A549 treated with GW870086 at 1 μM for 4 hours (cell line): ENCODE data around the gene NTNG2. TPM values are rescaled to one million over a fixed set of nuclear protein-coding genes. Genes with fewer than 3 reads are reported as not detected.

Experiments
- total RNA-seq: library from RNA; stranded (reverse); fragments of 200-300 nt; extraction: Qiagen RNA extraction; gene quantifications from 5 replicates; pipeline ENCODE4 v1.2.3, GENCODE V29; 2022; ENCODE audit warnings: low read depth

The NTNG2 gene, protein sequence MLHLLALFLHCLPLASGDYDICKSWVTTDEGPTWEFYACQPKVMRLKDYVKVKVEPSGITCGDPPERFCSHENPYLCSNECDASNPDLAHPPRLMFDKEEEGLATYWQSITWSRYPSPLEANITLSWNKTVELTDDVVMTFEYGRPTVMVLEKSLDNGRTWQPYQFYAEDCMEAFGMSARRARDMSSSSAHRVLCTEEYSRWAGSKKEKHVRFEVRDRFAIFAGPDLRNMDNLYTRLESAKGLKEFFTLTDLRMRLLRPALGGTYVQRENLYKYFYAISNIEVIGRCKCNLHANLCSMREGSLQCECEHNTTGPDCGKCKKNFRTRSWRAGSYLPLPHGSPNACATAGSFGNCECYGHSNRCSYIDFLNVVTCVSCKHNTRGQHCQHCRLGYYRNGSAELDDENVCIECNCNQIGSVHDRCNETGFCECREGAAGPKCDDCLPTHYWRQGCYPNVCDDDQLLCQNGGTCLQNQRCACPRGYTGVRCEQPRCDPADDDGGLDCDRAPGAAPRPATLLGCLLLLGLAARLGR
- 0.93 to 2.6 TPM (median 1.5 TPM) in 5 replicates for total RNA-seq

DNA sequence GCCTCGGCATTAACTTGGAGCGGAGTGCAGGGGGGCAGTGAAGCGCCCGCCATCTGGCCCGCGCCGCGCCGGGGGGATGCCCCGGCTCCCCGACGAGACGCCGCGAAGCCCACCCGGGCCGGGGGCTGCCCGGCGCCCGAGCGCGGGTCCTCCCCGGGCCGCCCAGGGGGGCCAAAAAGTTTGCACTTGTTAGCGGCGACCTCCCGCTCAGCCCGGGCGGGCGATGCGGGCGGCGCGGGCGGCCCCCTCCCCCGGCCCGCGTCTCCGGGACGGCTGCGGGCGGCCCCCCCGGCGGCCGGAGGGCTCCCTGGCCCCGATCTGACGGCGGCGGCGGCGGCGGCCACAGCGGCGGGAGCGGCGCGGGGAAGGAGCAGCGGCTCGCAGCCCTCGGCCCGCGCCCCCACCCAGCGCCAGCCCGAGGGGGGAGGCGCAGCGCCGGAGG is at the start of gene NTNG2:
Gene NTNG2, plus strand, starts transcription at position 316 of the 442 bp plus-strand sequence. CDS start 4,774 bp downstream, outside the sequence.

Other genes starting within 250 kb of the NTNG2 start
- gene MED27, start 82.2 kb upstream of the NTNG2 start, total RNA-seq: 31.6 to 35.9 TPM (median 33.3 TPM) in 5 replicates
- 18.6 to 21.2 TPM (median 20.2 TPM) in 5 replicates for gene SETX, start 192.9 kb downstream of the NTNG2 start, total RNA-seq
- gene TTF1, start 244.8 kb downstream of the NTNG2 start, total RNA-seq: 14.5 to 18.4 TPM (median 15.1 TPM) in 5 replicates
- gene CFAP77, start 248.2 kb downstream of the NTNG2 start, total RNA-seq: not detected in 5 replicates